RPMI8226 (cell line): ENCODE results near the gene TAL1.
A peak's percentile ranks its signal among the peaks of the same experiment; 100 is the strongest.
"Not testable (repeated sequence)": the region's sequence is repeated elsewhere in the genome, so short reads cannot be mapped to it uniquely, and the experiment has no call there.

ENCODE experiments used
- DNase-seq: peaks from one replicate; pipeline ENCODE4 v3.0.0-alpha.2; 2015

Gene TAL1

GRCh38 chr1:47232187-47232874 is at the start of gene TAL1:
Gene TAL1, minus strand, starts transcription at chr1:47232225. Its CDS starts 6,337 bp downstream, at chr1:47225888.
- no peak for DNase-seq

GRCh38 chr1:47280142-47280541 is 48.1 kb upstream of the TAL1 start:
- DNase-seq, result no peak

DNA sequence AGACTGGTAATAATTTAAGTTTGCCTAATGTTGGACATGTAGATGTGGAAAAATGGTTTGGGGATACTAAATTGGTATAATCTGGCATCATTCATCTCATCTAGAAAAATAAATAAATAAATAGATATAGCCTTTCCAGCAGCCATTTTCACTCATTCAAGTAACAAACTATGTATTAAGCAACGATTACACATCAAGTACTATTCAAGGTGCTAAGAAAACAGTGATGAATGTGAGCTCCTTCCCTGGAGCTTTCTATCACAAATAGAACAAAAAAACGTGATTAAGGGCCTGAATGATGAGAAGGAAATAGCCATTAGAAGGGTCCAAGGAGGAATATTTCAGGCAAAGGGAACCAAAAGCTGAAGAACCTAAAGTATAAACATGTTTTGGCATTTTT is 44.8 kb upstream of the TAL1 start:
- no peak for DNase-seq

DNA sequence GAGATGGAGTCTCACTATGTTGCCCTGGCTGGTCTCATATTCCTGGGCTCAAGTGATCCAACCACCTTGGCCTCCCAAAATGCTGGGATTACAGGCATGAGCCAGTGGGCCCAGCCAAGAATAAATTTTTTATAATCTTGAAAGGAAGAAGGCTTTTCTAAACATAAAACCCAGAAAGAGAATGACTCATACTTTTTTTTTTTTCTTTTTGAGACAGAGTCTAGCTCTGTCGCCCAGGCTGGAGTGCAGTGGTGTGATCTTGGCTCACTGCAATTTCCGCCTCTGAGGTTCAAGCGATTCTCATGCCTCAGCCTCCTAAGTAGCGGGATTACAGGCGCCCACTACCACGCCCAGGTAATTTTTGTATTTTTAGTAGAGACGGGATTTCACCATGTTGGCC is 43.8 kb upstream of the TAL1 start:
- not testable (repeated sequence) for DNase-seq

- DNase-seq, result not testable (repeated sequence)
These were observed 33.5 kb upstream of the TAL1 start for GRCh38 chr1:47265529-47265928.

- DNase-seq, result peak; percentile 65
These were observed 30.9 kb upstream of the TAL1 start for GRCh38 chr1:47262787-47263413.

DNA sequence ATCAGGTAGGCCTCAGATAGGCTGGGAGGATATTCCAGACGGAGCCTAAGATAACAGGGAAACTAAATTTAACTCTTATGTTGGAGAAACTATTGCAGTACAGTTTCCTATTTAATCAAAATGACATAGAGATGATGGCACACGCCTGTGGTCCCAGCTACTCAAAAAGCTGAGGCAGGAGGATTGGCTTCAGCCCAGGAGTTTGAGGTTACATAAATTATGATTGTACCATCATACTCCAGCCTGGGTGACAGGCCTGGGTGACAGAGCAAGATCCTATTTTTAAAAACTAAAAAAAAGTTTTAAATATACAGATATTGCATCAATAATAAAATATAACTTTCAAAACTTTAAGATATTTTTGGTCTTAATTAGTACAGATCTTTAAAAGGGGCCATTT is 25.2 kb upstream of the TAL1 start:
- DNase-seq, result no peak

DNA sequence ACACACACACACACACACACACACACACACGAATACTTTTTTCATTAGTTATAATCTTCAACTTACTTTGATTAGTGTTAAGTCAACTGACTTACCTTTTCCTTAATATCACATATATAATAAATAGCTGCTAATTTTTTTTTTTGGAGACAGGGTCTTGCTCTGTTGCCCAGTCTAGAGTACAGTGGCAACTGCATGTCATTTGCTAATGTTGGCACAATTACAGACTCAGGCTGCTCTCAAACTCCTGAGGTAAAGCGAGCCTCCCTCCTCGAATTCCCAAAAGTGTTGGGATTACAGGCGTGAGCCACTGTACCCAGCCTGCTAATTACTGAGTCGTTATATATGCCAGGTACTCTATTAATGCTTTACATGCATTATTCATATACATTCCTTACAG is 20.8 kb upstream of the TAL1 start:
- DNase-seq, result no peak

DNA sequence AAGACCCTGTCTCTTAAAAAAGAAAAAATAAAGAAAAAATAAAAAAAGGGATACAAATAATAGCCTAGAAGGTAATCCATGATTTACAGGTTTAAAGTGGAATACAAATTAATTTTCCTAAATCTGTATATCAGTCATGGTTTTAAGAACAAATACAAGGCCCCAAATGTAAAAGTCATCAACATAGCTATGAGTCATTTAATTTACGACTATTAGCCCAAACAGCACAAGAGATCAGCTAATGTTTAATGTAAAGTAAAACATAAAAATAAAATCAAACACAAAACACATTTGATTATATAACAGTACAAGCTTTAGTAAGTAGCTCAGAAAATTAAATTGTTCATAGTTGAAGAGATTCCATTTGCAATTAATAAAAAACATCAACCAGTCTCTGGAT is 20.3 kb upstream of the TAL1 start:
- DNase-seq, result no peak

DNA sequence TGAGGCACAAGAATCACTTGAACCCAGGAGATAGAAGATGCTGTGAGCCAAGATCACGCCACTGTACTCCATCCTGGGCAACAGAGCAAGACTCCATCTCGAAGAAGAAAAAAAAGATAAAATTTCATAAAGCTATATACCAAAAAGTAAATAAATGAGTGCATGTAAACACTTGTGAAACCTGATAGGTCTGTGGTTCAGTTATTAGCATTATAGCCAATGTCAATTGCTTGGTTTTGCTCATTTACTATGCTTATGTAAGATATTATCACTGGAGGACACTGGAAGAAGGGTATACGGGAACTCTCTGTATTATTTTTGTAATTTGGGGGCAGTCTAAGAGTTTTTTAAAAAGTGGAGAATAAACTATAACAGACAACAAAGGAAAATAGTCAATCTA is 17.7 kb upstream of the TAL1 start:
- DNase-seq, result no peak

- DNase-seq, result no peak
These were observed 12.4 kb upstream of the TAL1 start for GRCh38 chr1:47244339-47244862.

GRCh38 chr1:47243910-47244309 is 11.9 kb upstream of the TAL1 start:
- no peak for DNase-seq

- DNase-seq, result no peak
These were observed 9.4 kb upstream of the TAL1 start for GRCh38 chr1:47241114-47242113.

- DNase-seq, result no peak
These were observed 7.0 kb upstream of the TAL1 start for GRCh38 chr1:47238935-47239592.

DNA sequence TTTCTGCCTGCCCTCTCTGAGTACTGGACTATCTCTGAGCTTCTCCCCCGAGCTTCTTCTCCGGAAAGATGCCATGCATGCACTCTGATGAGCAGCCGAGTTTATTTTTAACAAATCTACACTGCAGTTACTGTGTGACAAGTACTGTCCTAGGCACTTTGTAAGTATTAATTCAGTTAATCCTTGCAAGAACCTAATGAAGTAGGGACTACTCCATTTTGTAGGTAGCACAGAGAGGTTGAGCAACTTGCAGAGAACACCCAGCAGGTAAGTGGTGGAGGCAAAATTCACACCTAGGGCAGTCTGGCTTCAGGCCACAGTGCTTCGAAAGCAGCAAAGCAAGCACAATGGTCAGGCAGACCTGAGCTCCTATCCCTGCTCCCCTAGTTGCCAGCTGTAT is 3.8 kb upstream of the TAL1 start:
- no peak for DNase-seq

DNA sequence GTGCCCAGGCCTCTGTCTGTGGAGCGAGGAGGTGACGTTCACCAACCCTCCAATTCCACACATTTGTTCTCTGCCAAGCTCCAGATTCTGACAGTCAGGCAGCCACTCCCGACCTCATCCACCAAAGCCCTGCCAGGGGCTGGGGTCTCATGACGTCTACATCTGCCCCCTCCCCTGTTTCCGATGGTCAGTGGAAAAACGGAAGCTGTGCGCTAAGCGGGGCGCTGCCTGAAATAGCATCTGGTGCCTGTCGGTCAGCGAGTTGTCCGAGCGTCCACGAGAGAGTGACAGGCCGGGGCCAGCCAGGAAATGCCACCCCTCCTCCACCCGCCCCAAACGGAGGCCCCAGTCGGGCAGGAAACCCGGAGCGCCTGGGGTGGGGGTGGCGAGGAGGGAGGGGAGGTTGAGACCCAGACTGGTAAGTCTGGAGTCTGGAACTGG is 3.2 kb upstream of the TAL1 start:
- no peak for DNase-seq

GRCh38 chr1:47233186-47233585 is 1.2 kb upstream of the TAL1 start:
- DNase-seq, result no peak

- DNase-seq, result no peak
These were observed 481 bp downstream of the TAL1 start for GRCh38 chr1:47231301-47232186.

DNA sequence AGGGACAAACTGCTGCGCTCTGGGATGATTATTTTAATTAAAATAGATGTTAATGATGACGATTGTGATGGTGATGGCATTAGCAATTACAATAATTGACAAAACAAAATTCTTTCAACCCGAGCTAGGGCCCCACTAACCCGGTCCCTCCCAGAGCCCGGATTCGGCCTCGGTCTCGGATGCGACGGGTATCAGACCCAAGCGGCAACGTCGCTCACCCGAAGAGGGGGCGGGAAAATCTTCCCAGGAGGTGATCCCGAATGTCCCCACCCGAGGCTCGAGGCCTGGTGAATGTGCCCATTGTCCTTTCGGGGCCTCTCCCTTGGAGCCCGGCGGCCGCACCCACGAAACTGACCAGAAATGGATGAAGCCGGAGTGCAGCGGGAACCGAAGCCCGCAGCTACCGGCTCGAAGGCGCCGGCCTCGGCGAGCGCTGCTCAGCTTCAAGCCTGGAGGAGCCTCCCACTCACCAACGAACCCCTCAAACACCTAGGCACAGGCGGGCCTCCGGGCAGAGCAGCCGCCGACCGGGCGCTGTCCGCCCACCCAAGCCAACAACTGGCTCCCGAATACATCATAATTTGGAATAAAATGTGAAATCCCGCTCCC is 1.2 kb downstream of the TAL1 start:
- DNase-seq, result no peak

DNA sequence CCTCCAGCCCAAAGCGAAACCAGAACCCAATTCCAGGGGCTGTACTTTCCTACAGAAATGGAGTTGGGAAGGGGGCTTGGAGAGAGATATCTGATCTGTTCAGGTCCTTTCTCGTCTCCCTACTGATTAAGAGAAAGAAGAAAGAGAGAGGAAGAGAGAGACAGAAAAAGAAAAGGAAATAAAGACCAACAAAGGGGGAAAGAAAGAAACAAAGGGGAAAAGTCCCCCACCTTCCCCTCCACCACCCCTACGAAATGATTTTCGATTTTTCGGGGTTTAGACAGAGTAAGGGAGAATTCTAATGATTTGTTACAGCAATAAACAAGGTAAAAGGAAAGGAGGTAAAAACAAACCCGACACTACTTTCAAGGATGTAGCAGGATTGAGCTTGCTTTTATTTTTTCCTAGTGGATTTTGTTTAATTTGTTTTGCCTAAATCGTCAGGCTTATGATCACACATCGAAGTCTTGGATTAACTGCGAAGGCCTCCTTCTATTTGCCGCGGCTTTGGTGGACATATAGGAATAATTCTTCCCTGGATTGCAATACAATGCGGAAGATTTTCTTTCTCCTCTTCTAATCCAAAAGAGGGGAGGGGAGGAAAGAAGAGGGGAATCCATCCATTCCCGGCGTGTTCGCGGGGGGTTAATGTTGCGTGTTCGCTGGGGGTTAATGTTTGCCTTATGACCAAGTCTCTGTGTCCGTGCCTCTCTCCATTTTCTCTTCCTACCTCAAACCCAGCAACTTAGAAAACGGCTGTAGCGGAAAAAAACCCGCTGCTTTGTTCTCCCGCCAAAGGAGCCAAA is 1.9 kb downstream of the TAL1 start:
- DNase-seq, result no peak
